Erythroblast (primary cell): ENCODE measurements around the gene AKT2.

Experiments
- GATA1 ChIP-seq: IDR thresholded peaks from 2 replicates; pipeline ENCODE4 v1.6.1; 2011; ENCODE audit warnings: low read depth, mild to moderate bottlenecking, control low read depth, low read length, moderate library complexity
- POLR2A ChIP-seq: IDR thresholded peaks from 2 replicates; pipeline ENCODE4 v1.6.1; 2011; ENCODE audit warnings: mild to moderate bottlenecking, low read length

DNA sequence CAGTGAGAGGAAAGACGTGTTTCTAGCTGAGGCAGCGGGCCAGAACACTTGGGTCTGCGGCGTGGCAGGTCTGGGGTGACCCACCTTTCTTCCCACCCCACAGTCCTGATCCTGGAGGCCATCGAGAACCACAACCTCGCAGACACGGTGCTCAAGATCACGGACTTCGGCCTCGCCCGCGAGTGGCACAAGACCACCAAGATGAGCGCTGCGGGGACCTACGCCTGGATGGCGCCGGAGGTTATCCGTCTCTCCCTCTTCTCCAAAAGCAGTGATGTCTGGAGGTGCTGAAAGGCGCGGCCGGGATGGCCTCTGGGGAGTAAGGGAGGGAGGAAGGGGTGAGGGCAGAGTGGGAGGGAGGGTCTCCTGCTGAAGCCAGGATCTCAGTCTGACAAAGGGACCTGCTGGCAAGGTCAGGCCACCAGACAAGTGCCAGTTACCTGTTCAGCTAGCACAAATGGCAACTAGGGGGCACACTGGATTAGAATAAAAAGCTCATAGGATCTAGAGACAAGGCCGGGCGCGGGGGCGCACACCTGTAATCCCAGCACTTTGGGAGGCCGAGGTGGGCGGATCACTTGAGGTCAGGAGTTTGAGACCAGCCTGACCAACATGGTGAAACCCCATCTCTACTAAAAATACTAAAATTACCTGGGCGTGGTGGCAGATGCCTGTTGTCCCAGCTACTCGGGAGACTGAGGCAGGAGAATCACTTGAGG lies 86.7 kb downstream of the AKT2 start:
- TF ChIP-seq POLR2A (no peak), GATA1 (no peak)
